ENCODE measurements around the gene KLHL15.
A peak's percentile ranks its signal among the peaks of the same experiment; 100 is the strongest.

KLHL15 gene

DNA sequence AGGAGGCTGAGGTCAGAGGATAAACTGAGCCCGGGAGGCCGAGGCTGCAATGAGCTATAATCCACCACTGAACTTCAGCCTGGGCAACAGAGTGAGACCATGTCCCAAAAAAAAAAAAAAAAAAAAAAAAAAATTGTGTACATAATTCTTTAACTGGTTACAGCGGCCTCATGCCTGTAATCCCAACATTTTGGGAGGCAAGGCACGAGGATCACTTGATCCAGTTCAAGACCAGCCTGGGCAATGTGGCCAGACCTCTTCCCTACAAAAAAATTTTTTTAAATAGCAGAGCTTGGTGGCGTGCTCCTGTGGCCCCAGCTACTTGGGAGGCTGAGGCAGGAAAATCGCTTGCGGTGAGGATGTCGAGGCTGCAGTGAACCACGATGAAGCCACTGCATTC is 9.3 kb downstream of the KLHL15 start:
- TF ChIP-seq, protein P1, sequence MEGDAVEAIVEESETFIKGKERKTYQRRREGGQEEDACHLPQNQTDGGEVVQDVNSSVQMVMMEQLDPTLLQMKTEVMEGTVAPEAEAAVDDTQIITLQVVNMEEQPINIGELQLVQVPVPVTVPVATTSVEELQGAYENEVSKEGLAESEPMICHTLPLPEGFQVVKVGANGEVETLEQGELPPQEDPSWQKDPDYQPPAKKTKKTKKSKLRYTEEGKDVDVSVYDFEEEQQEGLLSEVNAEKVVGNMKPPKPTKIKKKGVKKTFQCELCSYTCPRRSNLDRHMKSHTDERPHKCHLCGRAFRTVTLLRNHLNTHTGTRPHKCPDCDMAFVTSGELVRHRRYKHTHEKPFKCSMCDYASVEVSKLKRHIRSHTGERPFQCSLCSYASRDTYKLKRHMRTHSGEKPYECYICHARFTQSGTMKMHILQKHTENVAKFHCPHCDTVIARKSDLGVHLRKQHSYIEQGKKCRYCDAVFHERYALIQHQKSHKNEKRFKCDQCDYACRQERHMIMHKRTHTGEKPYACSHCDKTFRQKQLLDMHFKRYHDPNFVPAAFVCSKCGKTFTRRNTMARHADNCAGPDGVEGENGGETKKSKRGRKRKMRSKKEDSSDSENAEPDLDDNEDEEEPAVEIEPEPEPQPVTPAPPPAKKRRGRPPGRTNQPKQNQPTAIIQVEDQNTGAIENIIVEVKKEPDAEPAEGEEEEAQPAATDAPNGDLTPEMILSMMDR (conservative IDR thresholded peaks at IDR 0.05; ENCODE audit: control insufficient read depth, insufficient read depth, low read depth, low read length), result no peak
- no peak for DNase-seq (ENCODE audit: low read depth)

GRCh38 chrX:24014388-24015018 is 12.5 kb downstream of the KLHL15 start:
- H3K4me3 ChIP-seq (ENCODE audit: control insufficient read depth, low read depth, low read length), result no peak overlapping the region
- TF ChIP-seq, protein P1 (conservative IDR thresholded peaks at IDR 0.05; ENCODE audit: control insufficient read depth, insufficient read depth, low read depth, low read length), result no peak
- DNase-seq (ENCODE audit: low read depth), result peak; percentile 12

More for the DNA sequence above, 9.3 kb downstream of the KLHL15 start:
- no peak overlapping the region for H3K4me3 ChIP-seq (ENCODE audit: control insufficient read depth, low read depth, low read length)

DNA sequence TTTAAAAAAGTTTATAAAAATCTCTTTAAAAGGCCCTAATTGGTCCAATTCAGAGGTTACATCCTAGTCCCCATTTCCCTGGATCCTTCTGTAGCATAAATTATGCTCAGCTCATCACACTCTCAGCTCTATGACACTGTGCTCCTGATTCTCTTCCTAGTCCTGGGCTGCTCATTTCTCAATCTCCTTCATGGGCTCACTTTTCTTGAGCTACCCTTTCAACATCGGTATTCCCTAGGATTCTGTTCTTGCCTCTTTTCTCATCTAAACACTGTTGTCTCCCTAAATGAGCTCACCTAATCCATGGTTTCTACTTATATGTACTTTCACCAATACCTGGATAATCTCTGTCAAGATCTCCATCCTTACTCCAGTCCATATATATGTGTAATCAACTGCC is 14.7 kb downstream of the KLHL15 start:
- no peak overlapping the region for H3K4me3 ChIP-seq (ENCODE audit: control insufficient read depth, low read depth, low read length)
- TF ChIP-seq, protein P1 (conservative IDR thresholded peaks at IDR 0.05; ENCODE audit: control insufficient read depth, insufficient read depth, low read depth, low read length), result no peak
- DNase-seq (ENCODE audit: low read depth), result no peak

DNA sequence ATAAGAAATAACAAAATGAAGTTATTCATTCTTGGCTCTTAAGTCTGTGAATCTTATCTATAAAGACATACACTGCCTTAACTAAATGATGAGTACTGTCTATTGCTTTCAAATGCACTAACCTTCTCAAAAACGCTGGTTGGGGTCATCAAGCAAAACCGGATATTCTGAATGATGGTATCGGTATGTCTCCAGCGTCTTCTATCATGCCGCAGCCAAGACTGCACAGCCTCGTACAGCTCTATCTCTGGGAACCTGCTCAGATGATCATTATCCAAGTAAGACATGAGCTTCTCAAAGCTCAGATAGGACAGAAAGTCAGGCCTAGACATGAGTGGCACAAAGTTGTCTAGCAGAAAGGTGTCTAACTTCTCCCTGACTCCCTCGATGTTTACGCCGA is 21.1 kb downstream of the KLHL15 start:
- no peak overlapping the region for H3K4me3 ChIP-seq (ENCODE audit: control insufficient read depth, low read depth, low read length)
- TF ChIP-seq, protein P1 (conservative IDR thresholded peaks at IDR 0.05; ENCODE audit: control insufficient read depth, insufficient read depth, low read depth, low read length), result no peak
- DNase-seq (ENCODE audit: low read depth), result no peak

DNA sequence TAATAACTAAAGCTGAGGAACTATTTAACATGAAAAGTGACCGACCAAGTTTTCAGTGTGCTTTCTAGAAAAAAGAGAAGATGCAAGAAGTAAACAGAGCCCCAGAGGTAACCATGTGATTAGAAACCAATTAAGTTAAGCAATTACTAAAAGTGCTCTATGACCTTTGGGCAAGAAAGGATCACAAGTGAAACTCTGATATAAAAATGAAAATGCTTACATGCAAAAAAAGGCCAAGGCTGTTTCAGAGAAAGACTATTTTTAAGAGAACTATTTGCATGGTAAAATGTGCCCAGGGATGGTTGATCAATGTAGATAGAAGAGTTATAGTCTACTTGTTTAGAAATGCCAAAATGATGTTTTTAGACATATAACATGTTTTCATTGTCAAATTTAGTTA is 22.0 kb downstream of the KLHL15 start:
- no peak overlapping the region for H3K4me3 ChIP-seq (ENCODE audit: control insufficient read depth, low read depth, low read length)
- TF ChIP-seq, protein P1 (conservative IDR thresholded peaks at IDR 0.05; ENCODE audit: control insufficient read depth, insufficient read depth, low read depth, low read length), result no peak
- no peak for DNase-seq (ENCODE audit: low read depth)

DNA sequence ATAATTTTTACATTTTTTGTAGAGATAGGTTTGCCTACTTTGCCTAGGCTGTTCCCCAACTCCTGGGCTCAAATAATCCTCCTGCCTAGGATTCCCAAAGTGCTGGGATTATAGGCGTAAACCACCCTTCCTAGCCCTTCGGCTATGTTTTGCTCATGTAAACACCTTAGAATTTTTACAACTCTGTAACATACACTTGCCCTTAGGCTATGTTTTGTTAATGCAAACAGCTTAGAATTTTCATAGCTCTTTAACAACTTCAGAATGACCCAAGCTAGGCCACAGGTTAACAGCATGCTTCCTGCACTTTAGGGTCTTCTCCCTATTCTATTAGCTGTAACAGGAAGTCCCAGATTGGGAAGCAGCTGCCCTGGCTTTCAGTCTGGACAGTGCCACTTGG is 24.2 kb downstream of the KLHL15 start:
- H3K4me3 ChIP-seq (ENCODE audit: control insufficient read depth, low read depth, low read length), result no peak overlapping the region
- TF ChIP-seq, protein P1 (conservative IDR thresholded peaks at IDR 0.05; ENCODE audit: control insufficient read depth, insufficient read depth, low read depth, low read length), result no peak
- DNase-seq (ENCODE audit: low read depth), result no peak

GRCh38 chrX:24002167-24002566 is 24.8 kb downstream of the KLHL15 start:
- TF ChIP-seq, protein P1 (conservative IDR thresholded peaks at IDR 0.05; ENCODE audit: control insufficient read depth, insufficient read depth, low read depth, low read length), result no peak
- no peak for DNase-seq (ENCODE audit: low read depth)
- no peak overlapping the region for H3K4me3 ChIP-seq (ENCODE audit: control insufficient read depth, low read depth, low read length)

Measured in fibroblast of mammary gland (primary cell).